GM21737 (cell line): ENCODE data around the gene SH3BP2.

ENCODE experiments used
- ATAC-seq: cut with Tn5 transposase; IDR thresholded peaks from one replicate; pipeline ENCODE4 v1.9.1; 2021; ENCODE audit warnings: mild to moderate bottlenecking, moderate library complexity; ENCODE audit not compliant: unreplicated experiment

The SH3BP2 gene

DNA sequence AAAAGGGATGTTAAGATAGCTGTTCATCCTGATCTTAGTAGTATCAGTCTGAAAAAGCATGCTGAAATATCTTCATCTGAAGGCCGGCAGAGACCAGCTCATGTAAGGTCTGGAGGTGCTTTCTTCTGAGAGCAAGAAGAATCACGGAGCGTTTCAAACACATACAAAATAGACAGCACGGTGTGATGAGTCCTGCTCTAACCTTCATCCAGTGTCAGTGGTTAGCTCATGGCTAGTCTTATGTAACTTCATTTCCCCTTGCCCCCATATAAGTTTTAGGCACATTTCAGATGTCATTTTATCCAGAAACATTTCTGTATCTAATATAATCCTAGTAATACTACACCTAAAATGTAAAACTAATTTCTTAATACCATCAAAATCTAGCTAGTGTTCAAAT, 78.6 kb downstream of the SH3BP2 start:
- no peak for ATAC-seq

DNA sequence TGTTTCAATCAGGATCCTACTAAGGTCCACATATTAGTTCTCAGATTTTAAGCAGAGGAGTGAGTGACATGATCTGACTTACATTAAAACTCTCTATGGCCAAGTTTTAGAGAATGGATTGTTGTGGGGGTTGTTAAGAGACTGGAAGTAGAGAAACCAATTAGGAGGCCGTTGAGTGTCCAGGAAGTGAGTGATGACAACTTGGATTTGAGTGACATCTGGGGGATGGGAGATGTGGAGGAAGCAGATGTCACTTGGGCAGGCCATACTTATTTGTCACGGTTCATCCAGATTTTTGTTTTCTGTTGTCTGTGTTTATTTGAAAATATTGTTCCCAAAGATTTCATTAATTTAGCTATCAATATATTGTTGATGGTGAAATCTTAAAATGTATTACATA, 79.0 kb downstream of the SH3BP2 start:
- no peak for ATAC-seq

DNA sequence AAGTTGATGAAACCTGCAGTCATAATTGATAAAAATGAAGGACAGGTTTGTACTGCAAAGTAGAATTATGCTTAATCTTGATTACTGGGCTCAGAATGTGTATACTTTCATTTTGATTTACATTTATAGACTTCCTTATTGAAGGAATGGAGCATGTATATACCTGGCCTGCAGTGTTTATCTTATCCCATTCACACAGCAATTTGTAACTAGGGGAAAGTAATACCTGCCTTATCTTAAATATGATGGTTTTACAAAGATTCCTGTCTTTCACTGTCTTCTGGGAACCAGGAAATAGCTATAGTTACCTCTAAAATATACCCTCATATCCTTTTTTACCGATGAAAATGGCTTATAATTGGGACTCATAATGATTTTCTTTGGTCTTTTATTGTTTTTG, 80.4 kb downstream of the SH3BP2 start:
- no peak for ATAC-seq

DNA sequence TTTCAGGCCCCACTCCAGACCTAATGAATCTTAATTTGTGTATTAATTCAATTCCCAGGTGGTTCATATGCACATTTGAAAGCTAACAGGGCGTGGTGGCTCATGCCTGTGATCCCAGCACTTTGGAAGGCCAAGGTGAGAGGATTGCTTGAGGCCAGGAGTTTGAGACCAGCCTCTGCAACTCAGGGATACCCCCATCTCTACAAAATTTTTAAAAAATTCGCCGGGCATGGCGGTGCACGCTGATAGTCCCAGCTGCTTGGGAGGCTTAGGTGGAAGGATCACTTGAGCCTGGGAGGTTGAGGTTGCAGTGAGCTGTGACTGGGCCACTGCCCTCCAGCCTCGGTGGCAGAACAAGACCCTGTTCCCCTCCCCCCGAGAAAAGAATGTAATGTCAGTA, 82.0 kb downstream of the SH3BP2 start:
- no peak for ATAC-seq

DNA sequence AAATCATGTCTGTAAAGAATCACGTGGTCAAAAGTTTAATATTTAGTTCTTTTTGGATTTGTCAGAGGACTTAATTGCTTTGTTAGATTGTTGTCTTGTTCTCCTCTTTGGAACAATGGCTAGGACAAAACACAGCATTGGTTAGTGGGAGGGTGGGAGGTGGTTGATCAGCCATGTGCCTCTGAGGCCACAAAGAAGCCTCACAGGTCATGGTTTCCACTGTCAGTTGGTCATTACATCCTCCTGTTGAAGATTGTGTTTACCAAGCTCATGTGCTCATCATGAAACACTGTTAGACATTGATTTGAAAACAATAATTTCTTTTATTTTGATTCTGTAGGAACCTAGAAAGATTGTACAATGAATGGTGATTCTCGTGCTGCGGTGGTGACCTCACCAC, 82.7 kb downstream of the SH3BP2 start:
- ATAC-seq, result no peak

DNA sequence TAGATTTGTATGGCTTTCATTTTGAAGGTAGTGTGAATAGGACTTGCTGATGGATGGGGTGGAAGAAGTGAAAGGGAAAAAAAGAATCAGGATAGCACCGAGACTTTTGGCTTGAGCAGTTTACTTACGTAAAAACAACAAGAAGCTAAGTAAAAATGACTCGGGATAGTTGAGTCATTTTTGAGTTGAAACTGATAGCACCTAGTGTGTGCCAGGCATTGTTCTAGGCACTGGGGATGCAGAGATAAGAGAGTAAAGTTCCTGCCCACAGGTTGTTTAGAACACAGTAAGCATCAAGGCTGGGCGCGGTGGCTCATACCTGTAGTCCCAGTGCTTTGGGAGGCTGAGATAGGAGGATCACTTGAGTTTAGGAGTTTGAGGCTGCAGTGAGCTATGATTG, 85.5 kb downstream of the SH3BP2 start:
- no peak for ATAC-seq

DNA sequence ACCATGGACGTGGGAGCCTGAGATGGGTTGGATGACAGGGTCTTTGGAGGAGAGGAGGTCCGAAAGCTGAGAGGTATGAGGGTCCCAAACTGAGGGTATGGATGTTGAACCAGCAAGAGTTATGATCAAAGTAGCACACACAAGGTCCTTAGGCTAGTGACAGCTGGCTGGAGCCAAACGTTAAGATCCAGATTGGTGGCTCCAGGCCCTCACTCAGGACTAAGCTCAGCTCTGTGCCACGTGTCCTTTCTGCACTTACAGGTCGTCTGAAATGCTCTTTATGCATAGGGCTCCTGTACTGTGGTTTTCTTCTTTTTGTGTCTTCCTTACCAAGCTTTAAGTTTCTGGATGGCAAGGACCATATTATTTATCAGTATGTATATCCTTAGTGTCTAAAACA, 86.1 kb downstream of the SH3BP2 start:
- ATAC-seq, result no peak

DNA sequence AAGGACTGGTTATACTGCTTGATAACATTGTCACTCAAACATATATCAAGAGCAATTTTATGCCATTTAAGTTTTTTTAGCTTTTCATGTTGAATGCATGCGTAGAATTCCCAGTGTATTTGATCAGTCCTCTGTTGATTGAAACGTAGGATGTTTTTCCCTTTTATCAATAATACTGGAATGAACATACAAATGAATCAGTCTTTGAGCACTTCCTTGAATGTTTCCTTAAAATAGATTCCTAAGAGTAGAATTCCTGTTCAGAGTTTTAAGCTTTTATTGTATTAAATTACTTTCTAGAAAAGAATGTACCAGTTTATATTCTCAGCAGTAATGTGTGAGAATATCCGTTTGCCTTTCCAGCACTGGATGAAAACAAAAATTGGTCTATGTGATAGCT, 88.5 kb downstream of the SH3BP2 start:
- no peak for ATAC-seq

DNA sequence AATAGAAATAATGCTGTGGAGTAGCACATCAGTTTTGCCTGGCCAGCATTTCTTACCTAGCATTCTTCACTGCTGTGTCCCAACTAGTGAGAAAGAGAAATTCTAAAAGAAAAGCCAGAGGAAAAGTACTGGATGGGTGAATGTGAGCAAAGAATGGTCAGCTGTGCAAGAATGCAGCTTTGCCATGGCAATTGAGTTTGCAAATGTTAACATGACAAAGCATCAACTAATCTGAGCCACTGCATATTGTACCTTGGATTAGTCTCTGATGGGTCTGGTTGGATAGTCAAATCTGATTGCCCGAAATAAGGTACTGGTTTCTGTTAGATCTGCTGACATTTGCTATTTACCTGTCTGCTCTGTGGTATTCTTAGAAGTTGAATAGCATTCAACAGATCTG, 89.5 kb downstream of the SH3BP2 start:
- no peak for ATAC-seq

DNA sequence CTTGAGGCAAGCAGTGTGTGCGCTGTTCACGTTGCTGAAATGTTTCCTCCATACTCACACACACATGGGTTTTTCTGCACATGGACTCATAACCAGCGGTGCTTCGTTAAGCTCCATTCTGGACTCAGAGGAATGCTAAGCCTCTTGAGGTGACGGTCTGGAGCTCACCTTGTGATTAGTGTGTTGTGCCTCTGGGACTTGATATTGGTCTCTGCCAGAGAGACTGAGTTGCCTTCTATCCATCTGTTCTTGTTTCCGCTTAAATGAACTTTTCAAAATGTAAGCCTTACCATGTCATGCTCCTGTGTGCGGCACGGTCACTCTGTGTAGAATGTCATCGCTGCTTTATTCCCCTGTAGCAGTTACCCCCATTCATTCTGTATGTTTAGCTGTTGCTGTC, 93.3 kb downstream of the SH3BP2 start:
- no peak for ATAC-seq

DNA sequence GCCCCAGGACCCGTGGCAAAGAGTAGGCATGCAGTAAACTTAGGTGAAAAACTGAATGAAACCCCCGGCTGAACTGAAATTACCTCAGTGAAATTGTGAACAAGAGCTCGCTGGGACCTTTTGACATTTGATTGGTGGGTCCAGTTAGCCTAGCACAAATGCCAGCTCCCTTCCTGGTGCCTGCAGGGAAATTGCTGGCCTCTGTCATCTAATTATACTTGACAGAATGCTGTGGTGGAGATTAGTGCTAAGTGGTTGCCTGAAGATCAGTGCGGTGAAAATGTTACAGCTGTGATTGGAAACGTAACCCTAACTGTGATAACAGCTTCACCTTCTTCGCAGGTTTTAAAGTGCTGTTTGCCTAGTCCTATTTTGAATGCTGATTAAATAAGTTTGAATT, 93.7 kb downstream of the SH3BP2 start:
- ATAC-seq, result no peak

DNA sequence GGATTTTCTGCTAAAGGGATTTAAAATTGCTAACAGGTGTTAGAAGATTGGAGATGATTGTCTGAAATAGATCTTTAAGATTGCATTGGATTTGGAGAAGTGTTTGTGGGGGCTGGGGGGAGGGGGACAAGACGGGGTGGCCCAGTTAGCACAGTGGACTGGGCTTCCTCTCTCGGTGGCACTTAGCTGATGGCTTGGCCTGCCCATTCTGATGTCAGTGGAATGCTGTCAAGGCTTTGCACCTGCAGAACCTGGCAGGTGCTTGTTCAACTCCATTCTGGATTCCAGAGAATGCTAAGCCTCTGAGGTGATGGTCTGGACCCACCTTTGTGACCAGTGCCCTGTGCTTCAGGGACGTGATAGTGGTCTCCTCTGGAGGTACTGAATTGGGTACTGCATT, 94.5 kb downstream of the SH3BP2 start:
- ATAC-seq, result no peak

DNA sequence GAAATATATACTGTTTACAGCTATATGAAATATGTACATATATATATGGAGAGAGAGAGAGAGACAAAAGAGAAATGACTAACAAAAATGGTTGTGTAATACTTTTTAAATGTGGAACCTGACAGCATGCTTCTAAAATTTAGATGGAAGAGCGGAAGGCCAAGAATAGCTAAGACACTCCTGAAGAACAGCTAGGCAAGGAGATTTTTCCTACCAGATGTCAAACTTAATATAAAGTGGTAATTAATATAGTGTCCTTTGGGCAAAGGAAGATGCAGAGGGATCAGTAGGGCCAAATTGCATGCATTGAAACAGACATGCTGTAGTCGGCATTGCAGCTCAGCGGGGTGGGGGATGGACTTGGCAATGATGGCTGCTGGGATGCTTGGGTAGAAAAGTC, 96.0 kb downstream of the SH3BP2 start:
- ATAC-seq, result no peak
